GM23248 (cell line): Measurements from ENCODE around the gene ARID5B.

Experiments
- EZH2 ChIP-seq: fragments of 200-600 bp; sonication (generic); IDR thresholded peaks from 2 replicates; pipeline ENCODE4 v1.6.1; 2018; ENCODE audit warnings: antibody characterized with exemption, mild to moderate bottlenecking; ENCODE audit not compliant: insufficient read depth, poor library complexity, severe bottlenecking
- EZH2phosphoT487 ChIP-seq: fragments of 200-600 bp; sonication (generic); IDR thresholded peaks from 2 replicates; pipeline ENCODE4 v1.6.1; 2018; ENCODE audit warnings: antibody characterized with exemption, moderate library complexity, mild to moderate bottlenecking, low read depth; ENCODE audit not compliant: insufficient read depth

DNA sequence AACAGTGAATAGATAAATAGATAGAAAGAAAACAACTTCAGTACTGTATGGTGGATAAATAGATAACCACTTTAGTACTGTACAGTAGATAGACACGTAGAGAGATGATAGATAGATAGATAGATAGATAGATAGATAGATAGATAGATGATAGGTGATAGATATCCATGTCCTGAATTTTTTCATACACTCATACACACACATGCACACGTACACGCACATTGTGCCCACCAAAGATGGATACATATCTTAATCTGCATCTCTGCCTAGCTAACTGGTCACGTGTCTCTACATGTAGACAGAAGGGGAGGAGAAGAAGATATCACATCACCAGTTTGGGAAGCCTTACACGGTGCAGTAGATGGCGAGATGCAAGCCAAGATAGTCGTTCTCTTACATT, 99.2 kb downstream of the ARID5B start:
- TF ChIP-seq EZH2phosphoT487 (no peak), EZH2 (no peak)
